ENCODE measurements around the gene PYCR2.

DNA sequence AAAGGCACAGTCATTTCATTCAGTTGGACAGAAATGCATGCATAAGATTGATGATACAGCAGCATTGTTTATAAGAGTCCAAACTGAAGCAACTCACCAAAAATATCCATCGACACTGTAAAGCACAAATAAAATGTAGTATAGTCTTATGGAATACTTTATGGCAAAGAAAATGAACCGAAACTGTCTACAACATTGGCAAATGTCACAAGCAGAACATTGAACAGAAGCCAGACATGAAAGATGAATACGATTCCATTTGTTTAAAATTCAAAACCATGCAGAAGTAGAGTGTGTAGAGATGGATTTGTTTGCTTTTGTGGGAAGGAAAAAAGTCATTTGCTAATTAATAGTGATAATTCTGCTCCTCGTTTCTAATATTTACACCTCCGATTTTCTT, 27.6 kb downstream of the PYCR2 start:
- no peak for TF ChIP-seq POLR2AphosphoS5 (IDR thresholded peaks at IDR 0.05; ENCODE audit: low read depth)
- TF ChIP-seq CTCF (IDR thresholded peaks at IDR 0.05; ENCODE audit: insufficient read depth, low read length), result no peak
- no peak for TF ChIP-seq SPI1 (IDR thresholded peaks at IDR 0.05; ENCODE audit: borderline replicate concordance, low read depth)
- no peak for TF ChIP-seq REST (IDR thresholded peaks at IDR 0.05; ENCODE audit: insufficient replicate concordance, low read depth)
